ENCODE results near the gene KCNQ5.

- TF ChIP-seq, protein P1, sequence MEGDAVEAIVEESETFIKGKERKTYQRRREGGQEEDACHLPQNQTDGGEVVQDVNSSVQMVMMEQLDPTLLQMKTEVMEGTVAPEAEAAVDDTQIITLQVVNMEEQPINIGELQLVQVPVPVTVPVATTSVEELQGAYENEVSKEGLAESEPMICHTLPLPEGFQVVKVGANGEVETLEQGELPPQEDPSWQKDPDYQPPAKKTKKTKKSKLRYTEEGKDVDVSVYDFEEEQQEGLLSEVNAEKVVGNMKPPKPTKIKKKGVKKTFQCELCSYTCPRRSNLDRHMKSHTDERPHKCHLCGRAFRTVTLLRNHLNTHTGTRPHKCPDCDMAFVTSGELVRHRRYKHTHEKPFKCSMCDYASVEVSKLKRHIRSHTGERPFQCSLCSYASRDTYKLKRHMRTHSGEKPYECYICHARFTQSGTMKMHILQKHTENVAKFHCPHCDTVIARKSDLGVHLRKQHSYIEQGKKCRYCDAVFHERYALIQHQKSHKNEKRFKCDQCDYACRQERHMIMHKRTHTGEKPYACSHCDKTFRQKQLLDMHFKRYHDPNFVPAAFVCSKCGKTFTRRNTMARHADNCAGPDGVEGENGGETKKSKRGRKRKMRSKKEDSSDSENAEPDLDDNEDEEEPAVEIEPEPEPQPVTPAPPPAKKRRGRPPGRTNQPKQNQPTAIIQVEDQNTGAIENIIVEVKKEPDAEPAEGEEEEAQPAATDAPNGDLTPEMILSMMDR (IDR thresholded peaks at IDR 0.05) = no peak
- no peak for TF ChIP-seq POLR2A (IDR thresholded peaks at IDR 0.05)
- TF ChIP-seq EP300 (IDR thresholded peaks at IDR 0.05) = no peak
These were observed 18.7 kb downstream of the KCNQ5 start for GRCh38 chr6:72640615-72640930.
